Measurements from ENCODE around the gene CSRP1.

- TF ChIP-seq TAF1 (IDR thresholded peaks at IDR 0.05; ENCODE audit: low read depth) (no peak), EZH2 (IDR thresholded peaks at IDR 0.05; ENCODE audit: borderline replicate concordance, insufficient read depth, low read length, poor library complexity, severe bottlenecking) (no peak), CTCF (IDR thresholded peaks at IDR 0.05; ENCODE audit: poor library complexity, severe bottlenecking) (no peak), REST (IDR thresholded peaks at IDR 0.05; ENCODE audit: borderline replicate concordance) (no peak)
These were observed 21.0 kb upstream of the CSRP1 start for GRCh38 chr1:201527879-201528278.
